Activated CD4-positive, alpha-beta T cell treated with anti-CD3 and anti-CD28 coated beads, Interleukin-2, amount 50 U/mL, for 4 hours (primary cell): Measurements from ENCODE around the gene LSM4.

Experiments
- DNase-seq, 2 experiments: peaks; one replicate each; pipeline ENCODE4 v3.0.0-alpha.2; 2020

The LSM4 gene

GRCh38 chr19:18274219-18274780 lies 48.6 kb downstream of the LSM4 start, which contains the start of gene IQCN:
IQCN (minus strand) TSS chr19:18274452; CDS start chr19:18269478, 4,974 bp downstream.
- DNase-seq = no peak

GRCh38 chr19:18273561-18274218 lies 49.2 kb downstream of the LSM4 start:
- DNase-seq = no peak

GRCh38 chr19:18271433-18271841 lies 51.4 kb downstream of the LSM4 start:
- DNase-seq = no peak

- no peak for DNase-seq
Observed at GRCh38 chr19:18270326-18270725, 52.5 kb downstream of the LSM4 start.

- DNase-seq = no peak
Observed at GRCh38 chr19:18269070-18269723, 53.7 kb downstream of the LSM4 start.

GRCh38 chr19:18266771-18267686 lies 55.8 kb downstream of the LSM4 start:
- no peak for DNase-seq

- no peak for DNase-seq
Observed at GRCh38 chr19:18265582-18265981, 57.3 kb downstream of the LSM4 start.

GRCh38 chr19:18264971-18265540 lies 57.8 kb downstream of the LSM4 start:
- DNase-seq = no peak

DNA sequence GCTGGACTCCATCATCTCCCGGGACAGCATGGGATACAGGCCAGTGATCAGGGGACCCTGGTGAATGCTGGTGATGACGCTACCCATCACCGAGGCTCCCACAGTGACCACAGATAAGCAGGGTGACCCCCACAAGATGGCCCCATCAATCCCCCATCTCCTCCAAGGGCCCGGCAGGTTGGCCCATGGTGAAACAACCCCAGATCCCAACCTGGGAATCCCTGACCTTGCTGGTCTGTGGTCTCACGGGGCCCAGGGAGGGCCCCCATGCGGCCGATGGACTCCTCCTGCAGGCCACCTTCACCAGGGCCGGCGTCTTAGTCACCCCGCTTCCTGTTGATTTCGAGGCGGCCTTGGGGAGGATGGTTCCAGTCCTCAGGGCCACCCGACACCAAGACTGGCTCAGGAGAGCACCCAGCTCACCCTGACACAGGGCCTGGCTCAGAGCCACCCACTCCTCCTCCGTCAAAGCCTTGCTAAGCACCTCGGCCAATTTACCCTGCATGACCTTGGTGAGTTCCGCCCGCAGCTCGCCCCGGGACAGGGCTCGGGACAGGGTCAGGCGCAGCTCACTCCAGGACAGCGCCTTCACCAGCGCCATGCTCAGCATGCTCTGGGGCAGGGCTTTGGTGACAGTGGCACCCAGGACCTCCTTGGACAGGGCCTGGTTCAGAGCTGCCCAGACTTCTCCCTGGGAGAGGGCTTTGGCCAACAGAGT lies 58.6 kb downstream of the LSM4 start:
- DNase-seq = no peak

- DNase-seq = no peak
Observed at GRCh38 chr19:18263324-18264136, 59.3 kb downstream of the LSM4 start.

DNA sequence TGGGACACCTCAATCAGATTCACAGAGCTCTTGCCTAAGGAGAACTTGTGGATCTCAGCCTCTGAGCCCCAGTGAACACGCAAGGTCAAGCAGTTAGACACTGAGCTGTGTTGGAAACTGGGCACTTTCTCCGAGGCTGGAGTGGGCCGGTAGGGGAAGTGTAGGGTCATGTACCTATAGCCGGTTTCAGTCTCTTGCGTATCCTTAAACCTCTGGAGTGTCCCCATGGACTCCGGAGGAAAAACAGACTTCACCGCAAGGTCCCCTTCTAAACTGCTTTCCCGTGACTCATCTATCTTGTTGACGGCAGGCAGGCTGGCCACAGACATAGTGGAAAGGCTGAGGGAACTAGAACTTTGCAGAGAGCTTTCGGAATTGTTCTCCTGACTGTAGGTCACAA lies 60.0 kb downstream of the LSM4 start:
- no peak for DNase-seq

- DNase-seq = no peak
Observed at GRCh38 chr19:18262144-18262543, 60.7 kb downstream of the LSM4 start.

- no peak for DNase-seq
Observed at GRCh38 chr19:18261474-18261873, 61.4 kb downstream of the LSM4 start.

DNA sequence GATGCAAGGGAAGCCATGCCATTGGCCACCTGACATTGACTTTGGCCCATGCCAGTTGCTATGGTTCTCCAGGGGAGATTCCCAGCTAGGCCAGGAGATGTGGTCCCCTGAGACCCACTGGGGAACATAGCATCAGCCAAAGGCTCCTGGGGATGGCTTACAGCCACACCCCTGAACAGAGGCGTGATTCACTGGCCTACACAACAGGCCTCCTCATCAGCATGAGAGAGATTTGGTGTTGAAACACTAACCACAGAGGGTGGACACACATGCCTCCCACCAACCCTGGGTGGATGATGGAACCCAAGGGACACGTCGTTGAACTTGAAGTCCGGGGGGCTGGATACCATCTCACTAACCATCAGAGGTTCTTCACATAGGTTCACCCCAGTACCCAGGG lies 63.0 kb downstream of the LSM4 start:
- no peak for DNase-seq

DNA sequence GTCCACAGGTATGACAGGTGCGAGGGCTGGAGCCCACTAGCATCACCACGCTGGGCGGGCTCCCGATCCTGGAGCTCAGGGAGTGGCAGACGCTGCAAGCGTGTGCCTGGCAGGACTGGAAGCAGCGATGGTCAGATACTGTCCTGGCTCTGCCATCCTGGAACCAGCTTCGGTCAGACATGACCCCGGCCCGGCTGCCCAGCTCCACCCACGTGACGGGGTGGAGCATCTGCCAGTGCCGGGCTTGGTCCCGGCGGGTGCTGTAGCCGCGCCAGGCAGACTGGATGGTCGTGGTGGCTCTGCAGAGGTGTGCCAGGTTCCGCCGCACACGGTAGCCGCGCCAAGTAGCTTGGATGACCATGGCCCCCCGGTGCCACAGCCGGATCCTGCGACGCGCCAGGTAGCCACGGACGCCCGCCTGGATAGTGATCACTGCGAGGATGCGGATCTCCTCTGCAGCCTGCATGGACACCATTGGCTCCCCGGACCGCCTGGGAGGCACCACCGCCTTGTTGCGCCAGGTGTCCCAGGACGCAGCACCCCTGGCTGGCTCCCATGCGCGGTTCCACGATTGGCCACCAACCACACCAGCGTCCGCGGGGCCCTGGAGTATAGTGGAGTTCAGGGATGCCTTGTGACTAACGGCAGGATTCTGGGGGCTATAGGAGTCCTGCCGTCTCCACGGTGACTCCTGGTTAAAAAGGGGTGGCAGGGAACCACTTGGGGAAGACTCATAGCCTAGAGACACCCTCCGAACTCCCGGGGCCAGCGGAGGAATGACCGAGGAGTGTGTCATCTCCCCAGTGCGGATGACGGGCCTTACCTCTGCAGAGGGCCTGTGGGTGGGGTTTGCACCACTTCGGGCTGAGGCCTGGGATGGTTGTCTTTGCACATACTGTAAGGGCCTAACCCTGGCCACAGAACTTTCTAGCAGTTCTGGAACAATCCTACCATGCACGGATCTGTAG lies 65.1 kb downstream of the LSM4 start:
- no peak for DNase-seq
